DMS 273 (cell line): ENCODE measurements around the gene FAAP20.

Source experiments
- DNase-seq: peaks from one replicate; lab custom pipeline; 2025; ENCODE audit not compliant: unreplicated experiment; lab: John Stamatoyannopoulos, UW

Gene FAAP20

DNA sequence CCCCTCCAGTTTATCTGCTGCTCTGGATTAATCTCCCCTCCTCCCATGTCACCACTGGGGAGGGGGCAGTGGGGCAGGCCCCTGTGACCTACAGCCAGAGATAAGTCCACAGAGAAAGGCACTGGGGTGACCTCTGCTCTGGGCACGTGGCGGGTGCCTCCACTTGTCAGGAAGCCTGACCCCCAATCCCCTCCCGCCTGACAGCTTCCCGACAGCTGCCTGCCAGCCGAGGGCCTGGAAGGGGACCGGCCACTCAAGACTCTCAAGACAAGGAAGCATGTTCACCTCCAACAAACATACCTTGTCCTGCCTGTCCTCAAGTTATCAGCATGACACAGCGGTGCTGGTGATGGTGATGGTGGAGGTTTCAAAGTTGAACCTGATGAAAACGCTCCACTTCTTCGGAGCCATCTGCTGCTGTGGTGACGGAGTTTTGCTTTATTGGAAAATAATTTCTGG lies 3.2 kb upstream of the FAAP20 start:
- DNase-seq, result no peak

DNA sequence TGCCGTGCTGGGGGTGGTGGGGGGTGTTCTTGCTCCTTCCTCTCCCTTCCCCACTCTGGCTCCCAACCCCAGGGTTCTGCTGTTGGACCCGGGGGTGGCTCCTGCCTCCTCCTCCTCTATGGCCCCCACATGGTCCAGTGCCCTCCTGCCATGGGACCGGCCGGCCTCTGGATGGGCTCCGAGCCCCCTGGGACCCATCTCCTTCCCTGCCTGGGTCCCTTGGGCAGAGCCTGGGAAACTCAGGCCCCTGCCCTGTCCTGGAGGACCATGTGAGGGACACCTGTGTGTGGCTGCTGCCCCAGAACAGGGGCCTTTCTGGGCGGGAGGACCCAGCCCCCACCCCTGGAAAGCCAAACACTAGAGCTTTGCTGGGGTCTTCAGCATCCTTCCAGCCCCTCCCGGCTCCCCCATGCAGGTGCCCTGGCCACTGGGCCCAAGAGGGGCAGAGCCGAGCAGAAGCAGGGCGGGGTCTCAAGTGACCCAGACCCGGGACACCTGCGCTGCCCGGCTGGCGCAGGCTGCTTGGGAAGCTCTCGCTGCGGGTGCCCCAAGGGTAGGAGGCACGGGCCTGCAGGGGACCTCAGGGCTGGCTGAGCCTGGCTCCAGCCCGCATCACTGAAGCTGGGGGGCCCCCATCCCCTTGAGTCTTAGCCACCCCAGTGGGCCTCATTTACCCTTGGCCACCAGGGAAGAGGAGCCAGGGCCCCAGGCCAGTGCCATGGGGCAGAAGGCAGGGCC lies 2.5 kb upstream of the FAAP20 start:
- no peak for DNase-seq

DNA sequence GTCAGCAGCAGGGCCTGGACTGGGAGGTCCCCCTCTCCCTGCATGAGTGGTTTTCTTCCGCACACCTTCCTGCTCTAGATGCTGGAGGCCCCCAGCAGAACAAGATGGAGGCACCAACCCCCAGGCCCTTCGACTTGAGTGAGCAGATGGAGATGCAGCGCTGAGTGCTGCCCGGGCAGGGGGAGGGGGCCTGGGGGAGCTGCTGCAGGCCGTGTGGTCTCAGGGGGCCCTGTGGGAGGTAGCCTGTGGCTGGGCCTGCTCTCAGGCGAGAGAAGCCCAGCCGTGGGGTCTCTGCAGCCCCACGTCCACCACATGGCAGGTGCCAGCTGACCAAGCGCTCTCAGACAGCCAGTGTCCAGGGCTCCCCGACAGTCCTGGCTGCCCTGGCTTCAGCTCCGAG lies 1.2 kb upstream of the FAAP20 start:
- no peak for DNase-seq

DNA sequence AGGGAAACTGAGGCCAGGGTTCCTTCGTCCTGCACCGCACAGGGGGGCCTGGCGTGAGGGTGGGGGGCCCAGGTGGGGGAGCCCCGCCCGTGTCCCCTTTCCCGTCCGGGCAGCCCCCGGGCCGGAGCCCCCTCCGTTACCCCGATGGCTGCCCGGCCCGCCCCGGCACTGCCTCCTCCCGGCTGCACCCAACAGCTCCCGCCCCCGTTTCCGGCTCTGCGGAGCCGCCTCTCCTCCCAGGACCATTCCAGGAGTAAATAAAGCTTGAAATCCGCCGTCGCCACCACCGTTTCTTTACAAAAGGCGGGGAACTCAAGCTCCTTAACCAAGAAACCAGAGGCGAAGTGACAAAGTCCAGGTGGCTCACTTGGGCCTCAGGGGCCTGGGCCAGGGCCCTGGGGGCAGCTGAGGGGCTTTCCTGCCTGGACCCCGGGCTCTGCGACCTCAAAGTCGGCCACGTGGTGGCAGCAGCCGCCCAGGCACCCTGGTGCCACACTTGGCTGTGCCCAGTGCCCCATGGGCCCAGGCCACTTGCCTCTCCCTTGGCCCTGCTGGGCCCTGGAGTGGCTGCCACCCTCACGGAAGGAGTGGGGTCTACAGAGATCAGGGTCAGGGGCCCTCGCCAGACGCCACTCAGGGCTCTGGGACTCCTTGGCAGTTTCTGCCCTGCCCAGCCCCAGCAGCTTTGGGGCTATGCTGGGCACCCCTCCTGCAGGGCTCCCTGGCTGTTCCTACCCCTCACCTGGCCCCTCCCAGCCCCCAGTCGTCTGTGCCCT lies 514 bp upstream of the FAAP20 start:
- DNase-seq, result peak; percentile 93

DNA sequence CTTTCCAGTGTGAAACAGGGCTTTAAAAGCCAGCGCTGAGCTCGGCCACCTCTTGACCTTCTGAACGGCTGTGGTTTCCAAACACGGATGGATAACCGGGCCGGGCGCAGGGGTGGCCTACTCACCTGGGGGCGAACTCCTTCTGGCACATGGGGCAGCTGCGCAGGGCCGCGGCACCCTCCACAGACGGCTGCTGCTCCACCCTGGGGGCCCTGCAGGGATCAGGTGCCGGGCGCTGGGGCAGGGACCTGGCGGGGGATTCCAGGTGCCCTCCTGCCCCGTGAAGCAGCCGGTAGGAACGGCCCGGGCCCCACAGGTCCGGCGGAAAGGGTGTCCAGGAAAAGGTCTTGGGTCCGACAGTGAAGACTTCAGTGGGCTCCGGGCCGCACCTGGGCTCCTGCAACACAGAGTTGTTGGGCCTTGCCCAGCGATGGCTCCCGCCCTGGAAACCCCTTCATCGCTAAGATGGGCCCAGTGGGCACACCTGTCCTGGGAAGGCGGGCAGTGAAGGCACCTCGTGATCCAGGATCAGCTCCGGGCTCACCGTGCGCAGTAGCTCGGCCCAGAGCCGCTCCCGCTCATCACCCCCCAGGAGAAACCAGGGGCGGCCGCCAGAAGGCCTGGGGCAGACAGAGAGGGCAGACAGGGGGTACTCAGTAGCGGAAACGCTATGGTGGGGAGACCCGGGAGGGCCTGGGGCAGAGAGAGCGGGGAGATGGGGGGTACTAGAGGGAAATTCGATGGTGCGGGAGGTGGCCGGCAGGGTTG lies 874 bp downstream of the FAAP20 start:
- no peak for DNase-seq

DNA sequence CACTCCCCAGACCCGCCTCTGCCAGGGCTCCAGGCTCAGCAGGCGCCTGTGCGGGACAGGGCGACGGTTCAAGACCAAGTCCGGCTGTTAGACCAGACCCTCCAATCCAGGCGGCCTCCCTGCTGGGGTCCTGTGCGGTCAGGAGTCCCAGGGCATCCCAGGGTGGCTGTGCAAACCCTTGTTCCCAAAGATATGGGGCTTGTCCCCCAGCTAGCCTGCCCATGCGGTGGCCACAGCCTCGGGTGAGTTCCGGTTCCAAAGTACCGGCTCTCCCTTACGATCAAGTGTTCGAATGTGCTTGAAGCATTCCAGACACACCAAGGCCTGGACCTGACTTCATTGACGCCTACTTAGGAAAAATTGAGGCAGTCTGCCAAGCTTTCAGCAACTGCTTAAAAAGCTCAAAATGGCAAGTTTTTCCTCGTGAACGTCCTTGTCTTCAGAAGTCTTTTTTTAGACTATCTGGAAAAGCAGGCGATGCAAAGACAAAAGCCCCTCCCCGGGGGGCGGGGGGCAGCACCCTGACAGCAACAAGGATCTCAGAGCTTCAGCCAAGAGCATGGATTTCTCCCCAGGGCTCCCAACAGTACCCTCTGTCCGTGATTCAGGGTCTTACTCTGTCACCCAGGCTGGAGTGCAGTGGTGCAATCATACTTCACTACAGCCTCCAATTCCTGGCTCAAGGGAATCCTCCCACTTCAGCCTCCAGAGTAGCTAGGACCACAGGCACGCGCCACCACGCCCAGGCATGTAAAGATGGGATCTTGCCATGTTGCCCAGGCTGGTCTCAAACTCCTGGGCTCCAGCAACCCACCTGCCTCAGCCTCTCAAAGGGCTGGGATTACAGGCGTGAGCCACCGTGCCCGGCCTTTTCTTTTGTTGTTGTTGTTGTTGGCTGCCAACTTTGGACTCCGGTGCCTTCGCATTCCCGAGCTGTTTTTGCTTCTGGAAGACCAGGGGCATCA lies 2.3 kb downstream of the FAAP20 start:
- DNase-seq, result no peak

DNA sequence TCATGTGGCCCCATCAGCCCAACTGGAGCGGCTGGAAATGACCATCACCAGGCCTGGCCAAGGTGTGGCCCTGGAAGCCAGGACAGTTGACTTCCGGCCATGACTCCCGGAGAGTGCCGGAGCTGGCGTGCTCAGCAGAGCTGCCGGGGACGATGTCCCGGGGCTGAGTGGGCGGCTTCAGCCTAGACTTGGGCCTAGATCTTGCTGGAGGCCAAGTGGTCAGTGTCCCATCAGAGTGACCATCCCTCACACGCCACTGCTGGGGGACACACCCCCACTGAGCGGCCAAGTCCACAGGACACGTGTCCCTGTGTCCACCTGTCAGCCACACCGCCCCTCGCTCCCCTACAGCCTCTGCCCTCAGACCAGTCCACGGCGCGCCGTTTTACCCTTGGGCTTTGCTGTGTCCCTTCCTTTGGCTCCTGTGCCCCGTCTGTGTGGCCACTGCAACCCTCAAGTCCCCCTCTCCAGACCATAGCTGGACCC lies 4.0 kb downstream of the FAAP20 start:
- DNase-seq, result no peak

- DNase-seq, result peak; percentile 97
Observed at GRCh38 chr1:2189459-2190425, 4.8 kb downstream of the FAAP20 start.

DNA sequence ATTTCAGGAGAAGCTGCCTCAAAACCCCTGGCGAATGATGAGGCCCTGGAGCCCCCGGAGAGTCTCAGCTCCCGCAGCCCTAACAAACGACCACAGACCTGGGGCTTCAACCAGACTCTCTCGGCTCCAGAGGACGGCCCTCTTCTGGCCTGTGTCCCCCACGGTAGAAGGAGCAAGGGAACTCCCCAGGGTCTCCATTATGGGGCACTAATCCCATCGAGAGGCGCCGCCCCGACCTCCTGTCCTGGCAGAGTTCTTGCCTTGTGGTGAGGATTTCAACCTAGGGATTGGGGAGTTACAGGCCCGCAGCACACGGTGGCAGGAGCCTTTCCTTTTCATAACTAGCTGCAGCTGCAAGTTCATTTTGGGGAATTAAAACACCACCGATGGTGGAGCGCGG lies 6.2 kb downstream of the FAAP20 start:
- DNase-seq, result no peak

GRCh38 chr1:2187619-2188018 lies 7.0 kb downstream of the FAAP20 start:
- no peak for DNase-seq

GRCh38 chr1:2186901-2187300 lies 7.7 kb downstream of the FAAP20 start:
- no peak for DNase-seq

- no peak for DNase-seq
Observed at GRCh38 chr1:2185880-2186855, 8.4 kb downstream of the FAAP20 start.

GRCh38 chr1:2184934-2185333 lies 9.6 kb downstream of the FAAP20 start:
- DNase-seq, result no peak

DNA sequence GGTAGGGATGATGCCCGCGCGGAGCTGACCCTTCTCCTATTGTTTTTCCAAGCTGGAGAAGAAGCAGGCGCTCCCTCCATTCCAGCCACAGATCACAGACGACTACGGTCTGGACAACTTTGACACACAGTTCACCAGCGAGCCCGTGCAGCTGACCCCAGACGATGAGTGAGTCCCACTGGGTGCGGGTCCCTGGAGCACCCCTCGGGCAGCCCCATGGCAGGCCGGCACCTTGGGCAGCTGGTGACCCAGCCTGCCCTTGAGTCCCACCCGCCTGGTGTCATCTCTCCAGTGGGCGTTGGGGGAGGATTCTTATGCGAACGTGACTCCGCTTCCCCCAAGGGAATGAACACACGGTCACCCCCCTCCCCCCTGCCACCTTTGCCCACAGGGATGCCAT lies 10.0 kb downstream of the FAAP20 start:
- DNase-seq, result no peak

DNA sequence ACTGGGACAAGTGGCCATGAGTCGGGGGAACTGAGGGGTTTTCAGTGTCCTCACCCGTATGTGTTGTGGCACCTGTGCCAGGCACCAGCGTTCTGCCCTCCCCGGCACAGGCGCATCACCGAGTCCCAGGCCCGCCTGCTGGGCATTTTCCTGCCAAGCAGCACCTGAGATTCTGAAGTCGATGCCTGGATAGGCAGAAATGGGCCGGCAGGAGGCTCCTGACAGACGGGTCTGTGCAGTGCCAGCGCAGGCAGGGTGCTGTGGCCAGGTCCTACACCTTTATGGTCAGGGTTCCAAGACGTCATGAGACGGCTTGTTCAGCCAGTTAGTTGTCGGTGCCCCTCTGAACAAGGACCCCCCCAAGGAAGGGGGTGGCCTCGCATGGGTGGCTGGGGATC lies 10.6 kb downstream of the FAAP20 start:
- DNase-seq, result no peak

- no peak for DNase-seq
Observed at GRCh38 chr1:2182376-2182775, 12.2 kb downstream of the FAAP20 start.

DNA sequence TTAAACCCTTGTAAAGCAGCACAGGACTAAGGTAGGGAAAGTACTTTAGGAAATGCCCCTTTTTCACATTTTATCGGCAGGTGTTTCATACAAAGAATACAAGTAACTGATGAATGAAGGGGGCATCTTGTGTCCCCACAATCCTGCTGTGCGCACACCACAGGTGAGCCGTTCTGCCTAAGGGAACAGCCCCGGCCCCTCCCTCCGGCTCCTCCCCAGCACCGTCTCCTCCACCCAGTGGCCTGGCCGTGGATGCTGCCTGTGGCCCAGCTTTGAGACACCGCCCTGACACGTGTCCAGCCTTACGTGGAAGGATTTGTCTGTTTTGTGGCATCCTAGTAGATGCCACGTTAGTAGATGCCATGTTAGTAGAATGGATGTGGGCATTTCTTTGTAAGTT lies 12.8 kb downstream of the FAAP20 start:
- DNase-seq, result no peak

DNA sequence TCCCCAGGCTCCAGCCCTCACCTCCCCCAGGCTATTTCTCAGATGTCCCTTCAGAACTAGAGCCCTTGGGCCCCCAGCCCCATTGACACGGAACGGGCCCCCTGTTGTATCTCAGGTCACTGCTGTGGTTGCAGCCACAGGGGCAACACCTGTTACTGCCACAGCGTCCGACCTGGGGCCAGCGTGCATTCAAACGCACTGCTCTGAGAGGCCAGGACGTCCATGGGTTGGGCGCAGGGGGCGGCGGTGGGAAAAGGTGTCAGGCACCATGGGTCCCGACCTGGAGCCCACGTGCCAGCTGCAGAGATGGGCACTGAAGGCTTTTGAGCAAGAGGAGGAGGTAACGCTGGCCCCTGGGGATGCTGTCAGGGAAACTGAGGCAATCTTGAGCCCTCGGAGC lies 13.3 kb downstream of the FAAP20 start:
- no peak for DNase-seq
